A549 (cell line): ENCODE results near the gene ANAPC5.

Experiments used
- ESRRA ChIP-seq: fragments of 150-350 bp; IDR thresholded peaks from 2 replicates; pipeline ENCODE4 v1.6.1; 2014; ENCODE audit warnings: mild to moderate bottlenecking, low read length, borderline replicate concordance
- HMGXB4 ChIP-seq: fragments of 250-450 bp; sonication (Bioruptor Pico); IDR thresholded peaks from 2 replicates; pipeline ENCODE4 v1.5.0; 2021; ENCODE audit warnings: mild to moderate bottlenecking, moderate library complexity, borderline replicate concordance
- JUNB ChIP-seq: fragments of >200 bp; sonication (Bioruptor Twin); formaldehyde crosslinking; IDR thresholded peaks from 2 replicates; pipeline ENCODE4 v1.6.1; 2016
- NPAS2 ChIP-seq: fragments of 250-450 bp; sonication (Bioruptor Pico); IDR thresholded peaks from 2 replicates; pipeline ENCODE4 v1.8.0; 2022; ENCODE audit warnings: mild to moderate bottlenecking, moderate library complexity, borderline replicate concordance
- POLR2A ChIP-seq: IDR thresholded peaks from 2 replicates; pipeline ENCODE4 v1.6.1; 2012; ENCODE audit warnings: mild to moderate bottlenecking, low read length

- no peak for TF ChIP-seq POLR2A
- no peak for TF ChIP-seq NPAS2 (CRISPR knock-in tag)
- no peak for TF ChIP-seq ESRRA
- no peak for TF ChIP-seq HMGXB4 (CRISPR knock-in tag)
- TF ChIP-seq JUNB = no peak
These were observed 72.7 kb downstream of the ANAPC5 start for GRCh38 chr12:121279507-121279915.
